OCI-LY3 (cell line): ENCODE measurements around the gene LIF.

Source experiments
- H2AFZ ChIP-seq: fragments of 200-600, 300-600 bp; shearing (Covaris generic); 2 replicates; pipeline ENCODE4 v1.6.0; 2014; ENCODE audit warnings: antibody characterized with exemption, low read depth, low read length
- H3K27ac ChIP-seq: fragments of 200-600, 300-600 bp; sonication (generic); 2 replicates; pipeline ENCODE4 v1.5.1; 2014; ENCODE audit warnings: mild to moderate bottlenecking, low read length, moderate library complexity, mixed read lengths
- H3K27me3 ChIP-seq: fragments of 200-600, 300-600 bp; sonication (generic); 2 replicates; pipeline ENCODE4 v1.6.1; 2014; ENCODE audit warnings: low read depth, low read length, mixed read lengths
- H3K36me3 ChIP-seq: fragments of 200-600, 300-600 bp; sonication (generic); replicated peaks from 2 replicates; pipeline ENCODE3; 2014; ENCODE audit warnings: low read depth, low read length, mixed read lengths
- H3K4me1 ChIP-seq: fragments of 300-600, 200-600 bp; sonication (generic); 2 replicates; pipeline ENCODE4 v1.6.1; 2014; ENCODE audit warnings: low read length, mixed read lengths
- H3K4me2 ChIP-seq: fragments of 200-600, 300-600 bp; sonication (generic); 2 replicates; pipeline ENCODE4 v1.6.1; 2014; ENCODE audit warnings: low read length, mixed read lengths
- H3K4me3 ChIP-seq: fragments of 300-600, 200-600 bp; sonication (generic); 2 replicates; pipeline ENCODE4 v1.5.1; 2014; ENCODE audit warnings: antibody characterized with exemption, mild to moderate bottlenecking, low read length, moderate library complexity
- H3K79me2 ChIP-seq: fragments of 300-600, 200-600 bp; shearing (Covaris generic); 2 replicates; pipeline ENCODE4 v1.6.1; 2014; ENCODE audit warnings: mild to moderate bottlenecking, low read length, mixed read lengths
- H3K9ac ChIP-seq: fragments of 300-600, 200-600 bp; shearing (Covaris generic); 2 replicates; pipeline ENCODE4 v1.6.0; 2014; ENCODE audit warnings: mild to moderate bottlenecking, low read length, moderate library complexity
- H3K9me3 ChIP-seq: fragments of 200-600, 300-600 bp; shearing (Covaris generic); 2 replicates; pipeline ENCODE4 v1.6.1; 2014; ENCODE audit warnings: low read length, mixed read lengths; ENCODE audit not compliant: insufficient read depth
- H4K20me1 ChIP-seq: fragments of 200-600, 300-600 bp; sonication (generic); 2 replicates; pipeline ENCODE4 v1.6.1; 2016; ENCODE audit warnings: low read length, mixed read lengths; ENCODE audit not compliant: insufficient read depth
- CTCF ChIP-seq: fragments of 200-600, 300-600 bp; sonication (generic); IDR thresholded peaks from 2 replicates; pipeline ENCODE4 v1.5.1; 2014; ENCODE audit warnings: antibody characterized with exemption, low read length, low read depth
- EZH2phosphoT487 ChIP-seq: fragments of 200-600 bp; shearing (Covaris generic); IDR thresholded peaks from 2 replicates; pipeline ENCODE4 v1.6.1; 2018; ENCODE audit warnings: antibody characterized with exemption, mixed run types, low read depth

The LIF gene

GRCh38 chr22:30265131-30265720 is 18.7 kb upstream of the LIF start:
- peaks cover 19% of the 10 kb centered on the region for H3K4me1 ChIP-seq
- peak overlapping the region; percentile 99 for H3K4me2 ChIP-seq

DNA sequence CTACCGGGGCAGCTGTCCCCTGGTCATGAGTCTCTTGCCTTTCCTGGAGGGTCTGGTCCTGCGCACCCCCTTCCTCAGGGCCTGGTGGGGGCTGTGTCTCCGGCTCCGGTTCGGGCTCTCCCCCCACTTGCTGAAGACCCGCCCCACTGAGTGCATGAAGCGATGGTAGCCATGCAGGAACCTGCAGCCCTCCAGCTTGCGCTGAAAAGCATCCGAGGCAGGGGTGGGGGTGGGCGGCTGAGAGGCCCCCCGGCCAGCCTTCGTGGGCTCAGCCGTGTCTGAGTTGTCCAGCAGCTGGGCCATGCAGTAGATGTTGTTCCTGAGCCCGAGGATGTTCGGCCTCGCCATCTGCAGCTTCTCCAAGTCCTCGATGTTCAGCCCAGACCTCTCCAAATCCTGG is 17.3 kb upstream of the LIF start:
- no peak overlapping the region for H3K9ac ChIP-seq
- TF ChIP-seq EZH2phosphoT487: no peak
- no peak for TF ChIP-seq CTCF
- H3K27ac ChIP-seq: no peak overlapping the region
- H3K4me3 ChIP-seq: no peak overlapping the region
- peaks cover 19% of the 10 kb centered on the region for H3K4me1 ChIP-seq
- no peaks in the 10 kb centered on the region for H3K27me3 ChIP-seq
- no peak overlapping the region for H3K4me2 ChIP-seq
- H4K20me1 ChIP-seq: no peaks in the 10 kb centered on the region
- H3K79me2 ChIP-seq: peaks cover 19% of the 10 kb centered on the region
- no peaks in the 10 kb centered on the region for H3K36me3 ChIP-seq
- no peak overlapping the region for H2AFZ ChIP-seq
- H3K9me3 ChIP-seq: no peaks in the 10 kb centered on the region

More at GRCh38 chr22:30265131-30265720, 18.7 kb upstream of the LIF start:
- no peaks in the 10 kb centered on the region for H4K20me1 ChIP-seq
- H3K9ac ChIP-seq: peak overlapping the region; percentile 86; the same call in 1 of the 2 replicates
- no peaks in the 10 kb centered on the region for H3K36me3 ChIP-seq
- TF ChIP-seq EZH2phosphoT487: no peak
- TF ChIP-seq CTCF: no peak
- H3K4me3 ChIP-seq: peak overlapping the region; percentile 83
- peak overlapping the region; percentile 76 for H3K27ac ChIP-seq
- H3K9me3 ChIP-seq: no peaks in the 10 kb centered on the region
- peaks cover 19% of the 10 kb centered on the region for H3K79me2 ChIP-seq
- no peaks in the 10 kb centered on the region for H3K27me3 ChIP-seq
- peak overlapping the region; percentile 54 for H2AFZ ChIP-seq

GRCh38 chr22:30262917-30263741 is 16.6 kb upstream of the LIF start:
- Histone ChIP-seq H3K9me3 (no peaks in the 10 kb centered on the region), H3K4me2 (peak overlapping the region; percentile 62), H3K4me1 (peaks cover 24% of the 10 kb centered on the region), H3K79me2 (peaks cover 19% of the 10 kb centered on the region), H3K27ac (no peak overlapping the region), H4K20me1 (no peaks in the 10 kb centered on the region), H2AFZ (peak overlapping the region; percentile 53; the same call in 1 of the 2 replicates), H3K4me3 (peak overlapping the region; percentile 32), H3K9ac (peak overlapping the region; percentile 27), H3K36me3 (no peaks in the 10 kb centered on the region), H3K27me3 (no peaks in the 10 kb centered on the region)
- TF ChIP-seq CTCF (peak; percentile 96), EZH2phosphoT487 (no peak)

GRCh38 chr22:30262112-30262511 is 15.6 kb upstream of the LIF start:
- Histone ChIP-seq H3K27me3 (no peaks in the 10 kb centered on the region), H3K79me2 (peaks cover 10% of the 10 kb centered on the region), H2AFZ (no peak overlapping the region), H3K9ac (no peak overlapping the region), H3K36me3 (no peaks in the 10 kb centered on the region), H3K4me3 (no peak overlapping the region), H3K27ac (no peak overlapping the region), H3K4me1 (peaks cover 25% of the 10 kb centered on the region), H3K4me2 (no peak overlapping the region), H3K9me3 (no peaks in the 10 kb centered on the region), H4K20me1 (no peaks in the 10 kb centered on the region)
- no peak for TF ChIP-seq EZH2phosphoT487
